ENCODE measurements around the gene GRIN3A. TPM values are rescaled to one million over a fixed set of nuclear protein-coding genes. Genes with fewer than 3 reads are reported as not detected.

The GRIN3A gene
- total RNA-seq (2022; extraction: Qiagen RNA extraction): not detected in 5 replicates

DNA sequence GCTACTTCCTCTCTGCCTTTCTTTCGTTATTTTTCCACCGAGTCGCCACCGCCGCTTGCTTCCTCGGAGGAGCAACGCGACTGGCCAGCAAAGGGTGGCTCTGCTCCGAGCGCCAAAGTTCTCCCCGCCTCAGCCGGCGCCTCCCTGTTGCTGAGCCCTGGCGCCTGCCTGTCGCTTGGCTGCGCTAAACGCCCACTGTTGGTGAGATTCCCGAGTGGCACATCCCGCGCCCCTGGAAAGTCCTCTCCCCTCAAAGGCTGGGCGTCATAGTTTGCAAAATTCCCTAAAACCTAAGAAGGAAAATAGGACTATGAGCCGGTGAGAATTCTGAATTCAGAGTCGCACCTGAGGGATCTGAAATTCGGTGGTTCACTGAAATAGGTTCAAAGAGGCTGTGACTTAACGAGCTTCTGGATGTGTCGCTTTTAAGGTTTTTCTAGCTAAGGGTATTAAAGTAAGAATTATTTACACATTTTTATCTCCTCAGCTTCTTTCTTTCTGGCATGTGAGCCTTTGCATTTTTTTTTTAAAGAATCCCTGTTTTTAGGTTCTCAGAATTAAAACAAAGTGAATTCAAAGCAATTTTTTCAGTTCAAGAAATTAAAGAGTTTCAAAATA lies at the start of gene GRIN3A:
GRIN3A (minus strand) TSS at position 82 of the 618 bp plus-strand sequence. CDS start 668 bp downstream, outside the sequence.

GRCh38 chr9:101594796-101595195 lies 143.7 kb downstream of the GRIN3A start, which contains the start of gene PPP3R2:
PPP3R2 (minus strand) TSS chr9:101594969; CDS start chr9:101594921, 48 bp downstream.

DNA sequence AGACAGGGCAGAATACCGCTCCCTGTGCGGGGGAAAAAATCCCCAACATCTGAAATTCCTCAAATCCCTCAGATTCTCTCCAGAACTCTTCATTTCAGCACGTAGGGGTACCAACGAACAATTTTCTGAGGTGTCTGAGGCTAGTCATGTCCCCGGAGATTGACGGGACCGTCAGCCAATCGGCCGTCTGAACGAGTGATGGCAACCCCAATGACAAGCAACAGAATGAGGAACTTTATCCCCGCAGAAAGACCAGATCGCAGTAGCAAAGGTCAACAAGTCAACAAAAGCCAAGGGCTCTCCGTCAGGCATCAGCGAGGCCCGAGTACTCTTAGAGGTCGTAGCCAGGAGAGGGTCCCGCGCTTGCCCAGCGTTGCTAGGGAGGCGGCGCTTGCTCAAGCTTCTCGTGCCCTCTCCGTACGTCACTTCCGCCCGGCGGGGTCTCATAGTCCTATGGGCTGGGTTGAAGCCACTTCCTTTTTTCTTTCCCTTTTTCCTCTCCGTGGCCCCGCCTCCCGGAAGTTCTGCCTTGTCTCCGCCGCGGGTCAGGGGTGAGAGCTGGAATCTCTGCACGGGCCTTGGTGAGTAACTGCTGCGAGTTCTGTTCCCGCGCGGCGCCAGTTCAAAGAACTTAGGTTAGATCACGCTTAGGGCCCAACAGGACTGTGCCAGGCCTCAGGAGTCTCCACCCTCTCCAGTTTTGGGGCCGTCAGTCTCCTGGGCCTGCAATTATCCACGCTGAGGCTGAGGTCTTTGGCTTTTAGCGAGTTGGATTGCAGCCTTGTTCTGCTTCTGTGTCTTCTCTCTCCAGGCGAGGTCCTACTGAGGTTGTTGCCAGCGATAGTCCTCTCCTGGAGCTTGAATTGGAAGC lies 204.9 kb downstream of the GRIN3A start, which contains the start of gene RNF20:
RNF20 (plus strand) TSS at position 520 of the 871 bp plus-strand sequence. CDS start 1,571 bp downstream, outside the sequence.

Other genes with a start within 250 kb of the GRIN3A start
- gene RNF20, start 204.8 kb downstream of the GRIN3A start, total RNA-seq (2022; extraction: Qiagen RNA extraction): 20.9 to 27.0 TPM (median 25.4 TPM) in 5 replicates
- not detected in 5 replicates for gene PPP3R2, start 143.7 kb downstream of the GRIN3A start, total RNA-seq (2022; extraction: Qiagen RNA extraction)

All from A549 treated with dexamethasone at 1 μM for 4 hours (cell line).